Stimulated activated CD8-positive, alpha-beta memory T cell treated with anti-CD3 and anti-CD28 coated beads, Interleukin-15, amount 100 ng/mL, for 24 hours (primary cell): ENCODE data around the gene TP73.

ENCODE experiments used
- DNase-seq: peaks from one replicate; pipeline ENCODE4 v3.0.0-alpha.2; 2020; ENCODE audit warnings: low read depth

Gene TP73

DNA sequence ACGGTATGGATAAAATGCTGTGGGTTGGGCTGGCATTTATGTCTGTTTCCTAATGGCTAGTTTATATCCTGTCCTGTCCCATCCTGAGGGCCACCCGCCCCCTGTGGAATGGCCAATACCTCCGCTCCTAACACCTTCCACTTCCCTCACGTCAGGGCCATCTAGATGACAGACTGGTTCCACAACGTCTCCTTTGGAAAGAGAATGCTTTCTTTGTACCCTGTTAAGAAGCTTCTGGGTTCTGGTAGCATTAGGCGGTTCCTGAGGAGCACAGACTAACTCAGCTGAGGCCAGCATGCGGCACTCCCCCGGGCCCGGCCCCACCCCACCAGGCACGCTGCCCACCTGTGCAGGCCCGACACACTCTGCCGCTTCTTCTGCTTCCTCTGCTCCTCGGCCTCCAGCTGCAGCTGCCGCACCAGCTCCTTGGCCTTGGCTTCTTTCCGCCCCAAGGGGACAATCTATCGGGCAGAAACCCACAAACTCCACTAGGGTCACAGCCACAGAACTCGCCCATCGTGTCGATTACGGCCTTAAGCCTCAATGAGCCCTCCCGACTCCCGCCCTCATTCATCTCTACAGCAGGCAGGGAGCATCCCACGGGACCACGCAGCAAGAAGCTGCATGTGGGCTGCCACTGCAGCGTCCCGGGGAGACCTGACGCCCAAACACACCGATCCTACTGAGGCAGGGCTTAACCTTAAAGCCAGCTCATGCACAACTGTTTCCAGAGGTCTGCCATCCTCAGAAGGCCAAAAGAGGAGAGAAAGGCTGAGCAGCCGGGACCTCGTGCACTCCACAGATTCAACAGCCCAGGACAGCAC is 131.5 kb downstream of the TP73 start:
- DNase-seq = no peak

GRCh38 chr1:3785045-3785444 is 132.7 kb downstream of the TP73 start:
- DNase-seq = no peak

DNA sequence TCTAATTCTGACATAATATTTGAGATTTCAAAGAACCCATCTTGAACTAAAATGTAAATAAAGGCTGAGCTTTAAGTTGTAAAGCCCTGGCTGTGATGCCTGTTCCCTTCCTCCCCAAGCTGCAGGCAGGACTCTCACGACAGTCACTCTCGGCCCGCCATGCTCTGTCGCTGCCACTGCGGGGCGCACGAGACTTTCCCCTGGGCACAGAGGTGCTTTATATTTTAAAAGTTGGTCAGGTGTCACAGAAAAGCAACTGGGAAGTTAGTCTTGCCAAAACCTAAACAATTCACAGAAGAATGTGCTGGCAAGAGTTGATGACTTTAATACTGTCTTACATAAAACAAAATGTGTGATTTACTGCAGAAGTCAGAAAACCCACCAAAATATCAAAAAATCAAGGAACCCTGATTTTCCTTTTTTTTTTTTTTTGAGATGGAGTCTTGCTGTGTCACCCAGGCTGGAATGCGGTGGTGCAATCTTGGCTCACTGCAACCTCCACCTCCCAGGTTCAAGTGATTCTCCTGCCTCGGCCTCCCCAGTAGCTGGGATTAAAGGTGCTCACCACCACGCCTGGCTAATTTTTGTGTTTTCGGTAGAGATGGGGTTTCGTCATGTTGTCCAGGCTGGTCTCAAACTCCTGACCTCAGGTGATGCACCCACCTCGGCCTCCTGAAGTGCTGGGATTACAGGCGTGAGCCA is 133.3 kb downstream of the TP73 start:
- no peak for DNase-seq
